Activated T-helper 2 cell treated with anti-CD3 and anti-CD28 coated beads, Interferon-gamma antibody, Interleukin-2, Interleukin-4, amounts not matched to agents 10 μg/mL and 5 μg/mL and 100 μg/mL, durations not matched to agents 14 hours and 24 hours and 36 hours (primary cell): ENCODE data around the gene LTA. TPM values are rescaled to one million over a fixed set of nuclear protein-coding genes. Genes with fewer than 3 reads are reported as not detected.

Experiments
- DNase-seq: peaks from one replicate; pipeline ENCODE4 v3.0.0; 2021; ENCODE audit warnings: low spot score
- H3K27ac Mint-ChIP-seq: one replicate; pipeline ENCODE4 v1.8.0; 2021; ENCODE audit warnings: mixed read lengths
- H3K27me3 Mint-ChIP-seq: one replicate; pipeline ENCODE4 v1.8.0; 2021; ENCODE audit warnings: low read depth, mixed read lengths
- H3K36me3 Mint-ChIP-seq: one replicate; pipeline ENCODE4 v1.8.0; 2021; ENCODE audit warnings: low read depth, mixed read lengths
- H3K4me1 Mint-ChIP-seq: one replicate; pipeline ENCODE4 v1.8.0; 2021; ENCODE audit warnings: low read depth, mixed read lengths
- H3K4me3 Mint-ChIP-seq: one replicate; pipeline ENCODE4 v1.8.0; 2021; ENCODE audit warnings: low read depth, mild to moderate bottlenecking, moderate library complexity, mixed read lengths
- H3K9me3 Mint-ChIP-seq: one replicate; pipeline ENCODE4 v1.8.0; 2021; ENCODE audit warnings: mixed read lengths
- intact Hi-C: fragments of 100-400 bp; cut with micrococcal nuclease; formaldehyde crosslinking; loops from one replicate; pipeline ENCODE4 v1.15.1; 2023
- total RNA-seq: library from RNA; stranded (reverse); gene quantifications from 2 replicates; pipeline ENCODE4 v1.2.3, GENCODE V29; 2022

LTA gene
- total RNA-seq, 1 donor from 2014 or later: 308 TPM

GRCh38 chr6:31534011-31534410, 38.1 kb upstream of the LTA start:
- Mint-ChIP-seq H3K27ac (no peak overlapping the region), H3K27me3 (no peaks in the 10 kb centered on the region), H3K36me3 (peaks cover 87% of the 10 kb centered on the region), H3K4me1 (peaks cover 29% of the 10 kb centered on the region), H3K9me3 (no peaks in the 10 kb centered on the region), H3K4me3 (no peak overlapping the region)
- no peak for DNase-seq
- intact Hi-C loops: no loop called here

- H3K36me3 Mint-ChIP-seq: peaks cover 91% of the 10 kb centered on the region
- H3K9me3 Mint-ChIP-seq: no peaks in the 10 kb centered on the region
- H3K27ac Mint-ChIP-seq: no peak overlapping the region
- peaks cover 35% of the 10 kb centered on the region for H3K4me1 Mint-ChIP-seq
- no peaks in the 10 kb centered on the region for H3K27me3 Mint-ChIP-seq
- intact Hi-C loops: no loop called here
- DNase-seq: no peak
- H3K4me3 Mint-ChIP-seq: no peak overlapping the region
Measured at GRCh38 chr6:31534521-31535040, 37.5 kb upstream of the LTA start.

DNA sequence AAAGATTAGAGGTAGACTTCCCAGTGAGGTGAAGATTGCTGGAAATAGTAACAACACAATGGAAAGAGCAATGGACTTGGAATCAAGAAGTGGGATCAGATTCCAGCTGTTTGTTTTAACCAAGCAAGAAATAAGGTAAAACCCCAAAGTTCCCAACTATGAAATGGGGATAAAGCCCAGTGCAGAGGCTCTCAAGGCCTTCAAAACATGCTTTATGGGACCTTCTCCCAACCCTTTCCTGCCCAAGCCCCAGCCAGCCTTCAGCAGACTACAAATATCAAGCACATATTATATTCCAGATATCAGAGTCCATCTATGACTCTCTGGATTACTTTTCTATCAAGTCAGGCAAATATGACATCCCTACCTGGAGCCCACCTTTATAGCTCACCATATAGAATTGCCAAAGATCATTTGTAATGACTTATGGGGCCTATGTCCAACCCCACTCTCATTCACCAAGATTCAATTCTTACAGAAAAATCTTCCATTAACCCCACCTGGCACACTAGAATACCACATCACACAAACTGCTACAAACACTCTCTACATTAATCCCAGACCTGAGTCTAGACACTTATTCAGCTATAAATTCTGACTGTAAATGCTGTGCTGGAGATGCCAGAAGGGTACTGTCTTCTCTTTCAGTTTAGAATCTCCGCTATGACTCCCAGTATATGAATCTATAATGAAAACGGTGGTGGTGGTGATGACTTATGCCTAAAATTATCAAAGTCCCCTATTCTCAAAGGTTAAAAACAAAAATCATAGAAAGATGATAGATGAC, 36.4 kb upstream of the LTA start:
- Mint-ChIP-seq H3K36me3 (peaks cover 91% of the 10 kb centered on the region), H3K27me3 (no peaks in the 10 kb centered on the region), H3K4me1 (peaks cover 38% of the 10 kb centered on the region), H3K27ac (no peak overlapping the region), H3K9me3 (no peaks in the 10 kb centered on the region), H3K4me3 (no peak overlapping the region)
- intact Hi-C loops: no loop called here
- DNase-seq: no peak

DNA sequence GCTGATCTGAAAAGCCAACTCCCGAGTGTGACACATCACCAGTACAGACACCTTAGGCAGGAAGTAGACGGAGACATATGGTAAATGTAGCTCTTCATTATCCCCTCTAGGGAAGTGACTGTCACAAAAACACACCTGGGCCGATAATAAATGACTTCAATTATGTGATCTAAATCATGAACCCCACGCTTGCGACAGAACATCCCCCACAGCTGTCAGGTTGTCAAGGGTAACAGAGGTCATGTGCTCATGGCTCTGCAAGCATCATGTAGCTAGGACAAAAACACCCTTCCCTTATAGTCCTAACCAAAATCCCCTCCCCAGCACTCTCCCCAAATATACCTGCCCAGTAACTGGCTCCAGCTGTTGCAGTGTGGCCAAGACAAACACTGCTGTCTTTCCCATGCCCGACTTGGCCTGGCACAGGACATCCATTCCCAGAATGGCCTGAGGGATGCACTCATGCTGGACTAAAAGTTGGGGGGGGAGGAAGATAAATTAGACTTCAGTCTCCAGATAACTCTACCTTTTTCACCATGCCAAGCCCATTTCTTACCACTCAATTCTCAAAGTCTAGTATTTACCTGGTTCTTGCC, 33.2 kb upstream of the LTA start:
- intact Hi-C loops: no loop called here
- peaks cover 41% of the 10 kb centered on the region for H3K4me1 Mint-ChIP-seq
- H3K27ac Mint-ChIP-seq: peak overlapping the region; percentile 36
- no peak for DNase-seq
- H3K9me3 Mint-ChIP-seq: no peaks in the 10 kb centered on the region
- peaks cover 72% of the 10 kb centered on the region for H3K36me3 Mint-ChIP-seq
- no peaks in the 10 kb centered on the region for H3K27me3 Mint-ChIP-seq
- peak overlapping the region; percentile 98 for H3K4me3 Mint-ChIP-seq

DNA sequence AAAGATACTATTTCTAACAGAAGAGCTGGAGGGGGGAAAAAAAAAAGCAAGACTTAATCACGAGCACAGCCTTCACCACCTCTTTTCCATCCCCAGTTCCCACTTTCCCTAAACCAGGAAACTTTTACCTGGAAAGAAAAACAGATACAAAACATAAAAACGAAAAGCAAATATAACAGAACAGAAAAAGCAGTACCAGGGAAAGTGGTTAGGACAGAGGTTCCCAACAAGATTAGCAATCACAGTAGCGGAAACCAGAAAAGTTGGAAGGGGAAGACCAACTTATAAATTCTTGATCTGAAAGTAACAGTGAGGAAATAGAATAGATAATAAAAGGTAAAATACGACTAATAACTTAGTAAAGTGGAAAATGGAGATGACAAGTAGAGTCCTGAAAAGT, 31.4 kb upstream of the LTA start:
- Mint-ChIP-seq H3K9me3 (no peaks in the 10 kb centered on the region), H3K27ac (peak overlapping the region; percentile 71), H3K36me3 (peaks cover 55% of the 10 kb centered on the region), H3K27me3 (no peaks in the 10 kb centered on the region), H3K4me3 (peak overlapping the region; percentile 98), H3K4me1 (peaks cover 42% of the 10 kb centered on the region)
- intact Hi-C loops: loop anchor here (10.0 kb wide), 1 partner anchor 926 kb away; the partner anchor contains the start of genes MRPS18B and PPP1R10
- no peak for DNase-seq

DNA sequence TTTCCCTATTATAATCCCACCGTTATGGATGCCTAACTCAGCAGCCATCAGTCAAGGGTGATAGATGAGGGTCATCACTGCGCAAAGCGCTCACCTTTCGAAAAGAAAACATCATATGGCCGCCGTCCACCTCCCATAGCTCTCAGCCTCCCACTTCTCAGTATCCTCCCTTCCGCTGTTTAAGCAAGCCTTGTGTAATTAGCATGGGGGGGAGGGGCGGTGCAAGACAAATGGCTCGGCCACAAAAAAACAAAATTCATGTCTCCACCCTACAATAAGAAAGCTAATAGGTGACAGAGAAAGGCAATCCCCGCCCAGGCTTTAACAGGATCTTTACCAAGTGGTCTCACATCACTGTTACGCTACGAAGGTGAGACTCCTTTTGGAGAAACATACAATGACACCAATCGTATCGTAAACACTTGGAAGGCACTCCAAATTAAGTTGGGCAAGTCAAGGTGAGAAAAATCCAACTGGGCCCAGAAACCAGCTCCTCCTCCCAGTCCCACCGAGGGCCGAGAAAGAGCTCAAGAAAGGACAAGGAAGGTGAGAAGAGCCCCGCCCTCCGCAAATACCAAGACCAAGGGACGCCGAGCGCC, 30.9 kb upstream of the LTA start:
- intact Hi-C loops: loop anchor here (10.0 kb wide), 1 partner anchor 926 kb away; the partner anchor contains the start of genes MRPS18B and PPP1R10
- Mint-ChIP-seq H3K4me1 (peaks cover 41% of the 10 kb centered on the region), H3K36me3 (peaks cover 50% of the 10 kb centered on the region), H3K4me3 (peak overlapping the region; percentile 98), H3K27ac (peak overlapping the region; percentile 95), H3K27me3 (no peaks in the 10 kb centered on the region), H3K9me3 (no peaks in the 10 kb centered on the region)
- DNase-seq: peak; percentile 63

DNA sequence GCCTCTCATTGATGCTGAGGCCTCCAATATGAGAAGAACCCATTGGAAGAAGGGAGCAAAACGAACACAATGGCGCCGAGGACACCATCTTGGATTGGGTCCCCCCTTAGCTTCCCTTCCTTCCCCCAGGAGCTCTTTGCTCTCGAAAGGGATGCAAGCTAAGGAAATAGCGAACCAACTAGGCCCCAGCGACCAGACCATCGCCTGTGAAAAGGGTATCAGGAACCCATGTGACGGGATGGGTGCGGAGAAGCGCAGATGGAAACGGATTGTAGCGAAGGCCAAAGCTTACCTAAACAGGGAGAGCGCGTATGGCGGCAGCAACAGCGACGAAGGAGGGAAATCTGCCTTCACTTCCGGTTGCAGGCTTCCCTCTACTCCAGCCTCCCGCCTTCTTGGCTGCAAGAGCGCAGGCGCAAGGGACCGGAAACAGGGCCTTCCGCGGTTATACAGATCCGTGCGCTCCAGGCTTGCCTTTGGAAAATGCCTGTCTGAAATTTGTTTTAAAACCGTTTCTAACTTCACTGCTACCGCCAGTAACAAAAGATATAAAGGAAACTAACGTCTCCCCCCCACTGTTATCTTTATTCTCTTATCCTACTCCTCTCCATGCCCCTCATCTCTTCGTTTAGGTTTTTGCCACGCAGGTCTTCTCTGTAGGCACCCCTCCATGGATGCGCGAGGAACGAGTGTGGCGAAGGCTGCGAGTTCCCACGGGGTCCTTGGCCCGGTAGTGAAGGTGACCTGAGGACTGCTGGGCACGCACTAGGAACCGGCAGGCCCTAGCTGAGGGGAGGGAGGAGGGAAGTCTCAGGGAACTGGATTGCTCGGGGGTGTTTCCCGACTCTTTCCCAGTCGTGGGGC, 30.2 kb upstream of the LTA start, which contains the start of gene DDX39B:
Gene DDX39B, minus strand, starts transcription at position 346 of the 864 bp plus-strand sequence. CDS start 1,471 bp downstream, outside the sequence.
- intact Hi-C loops: loop anchor here (1.0 to 10.0 kb wide), 4 partner anchors 49 to 927 kb away; partner anchors contain the start of genes MRPS18B, PPP1R10 and PRRC2A
- peaks cover 43% of the 10 kb centered on the region for H3K36me3 Mint-ChIP-seq
- H3K9me3 Mint-ChIP-seq: no peaks in the 10 kb centered on the region
- peak within 1 kb of the TSS; percentile 98 for H3K4me3 Mint-ChIP-seq
- DNase-seq: peak; percentile 94
- no peaks in the 10 kb centered on the region for H3K27me3 Mint-ChIP-seq
- H3K27ac Mint-ChIP-seq: peak within 1 kb of the TSS; percentile 95
- H3K4me1 Mint-ChIP-seq: peaks cover 42% of the 10 kb centered on the region

- Mint-ChIP-seq H3K4me1 (peaks cover 44% of the 10 kb centered on the region), H3K27ac (no peak overlapping the region), H3K4me3 (no peak overlapping the region), H3K36me3 (peaks cover 31% of the 10 kb centered on the region), H3K27me3 (no peaks in the 10 kb centered on the region), H3K9me3 (no peaks in the 10 kb centered on the region)
- DNase-seq: no peak
- intact Hi-C loops: loop anchor here (10.0 kb wide), 1 partner anchor 929 kb away; the partner anchor contains the start of genes MRPS18B and PPP1R10
Measured at GRCh38 chr6:31543639-31544038, 28.4 kb upstream of the LTA start.

DNA sequence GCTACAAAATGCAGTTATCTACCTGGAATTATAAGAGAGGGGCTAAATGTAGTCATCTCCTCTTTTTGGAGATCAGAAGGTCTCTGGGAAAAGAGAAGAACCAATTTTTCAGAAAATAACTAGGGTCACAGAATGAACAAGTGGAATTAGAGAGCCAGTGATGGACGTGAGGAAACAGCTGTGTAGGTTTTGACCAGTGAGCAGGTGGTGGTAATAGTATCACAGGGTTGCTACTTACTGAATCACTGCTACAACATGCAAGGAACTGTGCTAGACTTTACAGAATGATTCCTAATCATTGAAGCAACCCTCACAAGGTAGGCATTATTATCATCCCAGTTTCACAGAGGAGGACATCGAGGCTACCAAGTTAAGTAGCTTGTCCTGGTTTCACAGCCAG, 27.4 kb upstream of the LTA start:
- Mint-ChIP-seq H3K9me3 (no peaks in the 10 kb centered on the region), H3K4me3 (peak overlapping the region; percentile 11), H3K4me1 (peaks cover 35% of the 10 kb centered on the region), H3K36me3 (peaks cover 23% of the 10 kb centered on the region), H3K27me3 (no peaks in the 10 kb centered on the region), H3K27ac (no peak overlapping the region)
- DNase-seq: no peak
- intact Hi-C loops: loop anchor here (5.0 to 10.0 kb wide), 2 partner anchors 288 to 930 kb away; partner anchors contain the start of genes MRPS18B and PPP1R10

DNA sequence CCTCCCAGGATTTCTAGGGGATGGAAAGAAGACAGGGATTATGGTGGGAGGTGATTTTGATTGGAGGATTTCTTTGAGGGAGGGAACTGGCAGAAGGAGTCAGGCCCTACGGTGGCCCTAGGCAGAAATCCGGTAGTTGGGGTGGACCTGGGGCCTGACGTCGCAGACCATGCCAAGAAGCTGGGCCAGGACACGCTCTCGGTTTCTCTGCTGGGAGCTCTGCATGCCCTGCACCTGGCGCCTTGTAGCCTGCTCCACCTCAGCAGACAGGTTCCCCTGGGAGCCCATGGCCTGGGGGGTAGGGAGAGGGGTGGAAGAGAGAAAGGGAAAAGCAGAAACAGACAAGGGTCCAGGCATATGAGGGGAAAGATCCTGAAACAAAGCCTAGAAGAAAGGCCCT, 26.8 kb upstream of the LTA start:
- Mint-ChIP-seq H3K27ac (no peak overlapping the region), H3K36me3 (peaks cover 19% of the 10 kb centered on the region), H3K27me3 (no peaks in the 10 kb centered on the region), H3K9me3 (no peaks in the 10 kb centered on the region), H3K4me3 (peak overlapping the region; percentile 6), H3K4me1 (peaks cover 30% of the 10 kb centered on the region)
- DNase-seq: no peak
- intact Hi-C loops: loop anchor here (5.0 to 10.0 kb wide), 2 partner anchors 287 to 930 kb away; partner anchors contain the start of genes MRPS18B and PPP1R10

DNA sequence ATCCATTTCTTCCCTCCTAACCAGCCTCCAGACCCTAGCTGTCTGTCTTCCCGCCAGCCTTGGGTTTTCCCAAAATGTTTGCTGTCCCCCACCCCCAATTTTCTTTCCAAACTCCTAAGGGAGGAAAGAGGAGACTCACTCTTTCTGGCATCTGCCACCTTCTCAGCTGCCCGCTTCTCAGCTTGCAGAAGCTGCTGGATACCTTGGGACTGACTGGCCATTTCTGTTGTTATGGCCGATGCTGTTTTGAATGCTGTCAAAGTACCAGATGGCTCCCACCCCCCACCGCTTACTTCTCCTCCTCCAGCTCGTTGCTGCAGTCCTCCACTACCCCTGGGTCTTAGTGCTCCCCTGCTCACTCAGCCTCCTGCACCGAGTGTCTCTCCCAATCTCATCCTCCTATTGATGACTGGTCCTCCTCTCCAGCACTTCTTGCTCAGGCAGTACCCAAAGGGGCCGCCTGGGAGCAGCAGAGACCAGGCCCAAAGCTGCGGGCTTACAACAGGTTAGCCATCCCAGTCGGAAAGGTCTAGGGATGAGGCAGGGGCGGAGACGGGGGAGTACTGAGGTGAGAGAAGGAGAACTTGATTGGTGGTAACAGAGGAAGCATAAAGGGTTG, 25.6 kb upstream of the LTA start, which contains the start of gene ATP6V1G2:
Gene ATP6V1G2, minus strand, starts transcription at position 270 of the 619 bp plus-strand sequence. Its CDS starts 49 bp downstream, at position 221.
- intact Hi-C loops: loop anchor here (1.0 to 10.0 kb wide), 3 partner anchors 52 to 932 kb away; partner anchors contain the start of genes MRPS18B and PPP1R10
- peak; percentile 83 for DNase-seq
- Mint-ChIP-seq H3K4me1 (peaks cover 28% of the 10 kb centered on the region), H3K27me3 (no peaks in the 10 kb centered on the region), H3K4me3 (peak within 1 kb of the TSS; percentile 84), H3K9me3 (no peaks in the 10 kb centered on the region), H3K36me3 (peaks cover 17% of the 10 kb centered on the region), H3K27ac (peak within 1 kb of the TSS; percentile 78)
